K562 (cell line): ENCODE measurements around the gene EPB41L2. TPM values are rescaled to one million over a fixed set of nuclear protein-coding genes. Genes with fewer than 3 reads are reported as not detected.

Experiments
- ATAC-seq: fragments of 200-7000 bp; cut with Tn5 transposase; 3 replicates; pipeline ENCODE4 v1.9.1; 2020; ENCODE audit warnings: moderate library complexity
- BruUV-seq: library from RNA; stranded (reverse); fragments of 400-500 nt; replicated peaks from 2 replicates; lab custom pipeline; 2021; lab: Mats Ljungman, UMichigan
- CTCF ChIA-PET: fragments of 300-600 bp; formaldehyde crosslinking; extraction: SDS; loops from one replicate; lab custom pipeline; 2021; ENCODE audit warnings: low intra/inter-chr PET ratio; lab: Yijun Ruan, JAX
- POLR2A ChIA-PET: fragments of 300-600, 350-650 bp; sonication (Branson Sonifier 250); formaldehyde crosslinking; extraction: SDS; loops from one replicate; lab custom pipeline; 2021; ENCODE audit warnings: antibody characterized with exemption, inconsistent platforms; lab: Yijun Ruan, JAX
- DNase-seq, 4 experiments: peaks; one replicate each; pipeline versions ENCODE4 v3.0.0 to v3.0.0-alpha.2; 2011 to 2018; ENCODE audit warnings: low spot score in 3 of 4, mixed read lengths in 3 of 4; ENCODE audit errors: extremely low read depth in 1 of 4
- FAIRE-seq: peaks from 2 replicates; lab custom pipeline; 2011; peaks lifted over from hg19 to GRCh38; lab: Jason Lieb, UNC
- H2AFZ ChIP-seq: 2 replicates; pipeline ENCODE4 v1.6.0; 2011; ENCODE audit warnings: low read depth, low read length, control low read depth, inconsistent platforms
- H3K27ac ChIP-seq: fragments of 200-600 bp; 3 replicates; pipeline ENCODE4 v1.8.0; 2011; ENCODE audit warnings: low read depth, mild to moderate bottlenecking, control low read depth, inconsistent platforms, low read length, moderate library complexity, mixed read lengths; ENCODE audit errors: extremely low read depth
- H3K27me3 ChIP-seq, 2 experiments: fragments of 300-600 bp in 1 of 2; 2 replicates in 1 of 2; 3 replicates in 1 of 2; pipeline versions ENCODE4 v1.6.0 to v1.8.0; 2011; ENCODE audit warnings: inconsistent platforms in 2 of 2, low read length in 2 of 2, mild to moderate bottlenecking in 1 of 2, mixed read lengths in 1 of 2, moderate library complexity in 1 of 2; ENCODE audit not compliant: control insufficient read depth in 2 of 2, insufficient read depth in 2 of 2
- H3K36me3 ChIP-seq: fragments of 300-600 bp; 3 replicates; pipeline ENCODE4 v1.8.0; 2011; ENCODE audit warnings: mild to moderate bottlenecking, low read length, inconsistent platforms; ENCODE audit not compliant: control insufficient read depth, insufficient read depth
- H3K4me1 ChIP-seq, 2 experiments: fragments of 200-600 bp in 1 of 2; replicated peaks in 1 of 2; 2 replicates in 1 of 2; 3 replicates in 1 of 2; pipeline versions ENCODE4 v1.5.1 to v1.8.0; 2011; ENCODE audit warnings: inconsistent platforms in 2 of 2, low read length in 2 of 2, mild to moderate bottlenecking in 1 of 2, mixed read lengths in 1 of 2, moderate library complexity in 1 of 2; ENCODE audit not compliant: control insufficient read depth in 2 of 2, insufficient read depth in 2 of 2
- H3K4me2 ChIP-seq: 2 replicates; pipeline ENCODE4 v1.6.1; 2011; ENCODE audit warnings: low read length, control low read depth, inconsistent platforms, mixed read lengths; ENCODE audit not compliant: insufficient read depth
- H3K4me3 ChIP-seq: fragments of 200-600 bp; sonication (generic), shearing (Covaris generic); 2 replicates; pipeline ENCODE4 v1.5.1; 2016; ENCODE audit warnings: control low read depth, inconsistent platforms
- H3K79me2 ChIP-seq: fragments of 200-600 bp; 3 replicates; pipeline ENCODE4 v1.8.0; 2011; ENCODE audit warnings: low read length, inconsistent platforms; ENCODE audit not compliant: control insufficient read depth, insufficient read depth
- H3K9ac ChIP-seq, 2 experiments: 2 replicates each; pipeline versions ENCODE4 v1.6.0 to v1.6.1; 2011; ENCODE audit warnings: low read depth in 2 of 2, low read length in 2 of 2, control low read depth in 1 of 2, inconsistent platforms in 1 of 2, mild to moderate bottlenecking in 1 of 2, mixed read lengths in 1 of 2; ENCODE audit not compliant: insufficient read depth in 1 of 2
- H3K9me1 ChIP-seq: one replicate; pipeline ENCODE4 v1.6.0; 2011; ENCODE audit warnings: inconsistent platforms, mild to moderate bottlenecking, low read length, moderate library complexity; ENCODE audit not compliant: control insufficient read depth, insufficient read depth
- H3K9me3 ChIP-seq: replicated peaks from 2 replicates; pipeline ENCODE4 v1.5.1; 2011; ENCODE audit warnings: low read depth, low read length, inconsistent platforms; ENCODE audit not compliant: control insufficient read depth, insufficient read depth
- H4K20me1 ChIP-seq: replicated peaks from 2 replicates; pipeline ENCODE4 v1.6.1; 2011; ENCODE audit warnings: low read length, inconsistent platforms, mixed read lengths; ENCODE audit not compliant: control insufficient read depth, insufficient read depth
- CREM ChIP-seq: IDR thresholded peaks from 2 replicates; pipeline ENCODE4 v1.6.1; 2014; ENCODE audit warnings: antibody characterized with exemption, low read depth
- HDAC3 ChIP-seq: fragments of 450-650 bp; IDR thresholded peaks from 2 replicates; pipeline ENCODE4 v1.6.1; 2018; ENCODE audit warnings: borderline replicate concordance, mild to moderate bottlenecking, moderate library complexity; ENCODE audit not compliant: partially characterized antibody
- MTA2 ChIP-seq: fragments of 450-650 bp; IDR thresholded peaks from 2 replicates; pipeline ENCODE4 v1.6.1; 2016; ENCODE audit warnings: low read depth
- SETDB1 ChIP-seq: IDR thresholded peaks from one replicate; pipeline ENCODE4 v1.6.1; 2012; ENCODE audit warnings: low read length, control low read depth, inconsistent platforms
- SNIP1 ChIP-seq: fragments of 450-650 bp; IDR thresholded peaks from 2 replicates; pipeline ENCODE4 v1.7.1; 2017; ENCODE audit warnings: low read depth, mild to moderate bottlenecking
- SPI1 ChIP-seq: IDR thresholded peaks from 2 replicates; pipeline ENCODE4 v1.6.1; 2011; ENCODE audit warnings: low read depth, low read length, control low read depth, borderline replicate concordance
- WHSC1 ChIP-seq: IDR thresholded peaks from one replicate; pipeline ENCODE4 v1.6.1; 2012; ENCODE audit warnings: low read length, control low read depth, inconsistent platforms
- ZNF232 ChIP-seq: sonication (generic); formaldehyde crosslinking; IDR thresholded peaks from 2 replicates; pipeline ENCODE4 v1.8.0; 2022; ENCODE audit warnings: mild to moderate bottlenecking, missing genetic modification reagents
- ZNF76 ChIP-seq: fragments of 250-450 bp; sonication (Bioruptor Pico); IDR thresholded peaks from 2 replicates; pipeline ENCODE4 v1.4.0; 2020; ENCODE audit warnings: mild to moderate bottlenecking, moderate library complexity, borderline replicate concordance
- WGBS: fragments of 100-300 bp; shearing (Covaris generic); methylation state at CpG from one replicate; pipeline ENCODE4 v1.1.6; 2016; ENCODE audit warnings: low coverage, mixed read lengths; ENCODE audit not compliant: insufficient coverage; ENCODE audit errors: missing lambda C conversion rate; 5-methylcytosine and 5-hydroxymethylcytosine counted together
- in situ Hi-C: fragments of 300-500 bp; cut with MboI; formaldehyde crosslinking; loops from 4 replicates; pipeline ENCODE4 v1.15.0; 2018; ENCODE audit warnings: inconsistent platforms, mixed read lengths
- intact Hi-C: fragments of 100-400 bp; cut with micrococcal nuclease; formaldehyde crosslinking; loops from 2 replicates; pipeline ENCODE4 v1.14.2; 2022
- polyA plus RNA-seq, 8 experiments: library from polyadenylated mRNA; depleted of rRNA in 4 of 8; stranded (reverse) in 5 of 8; unstranded in 3 of 8; fragments of >200 nt; fragmentation: Nextera tagmentation in 2 of 8; fragmentation: Illumina TruSeq in 1 of 8; extraction: Ambion mirVana in 2 of 8; extraction: Trizol in 1 of 8; gene quantifications; 2 replicates each; pipeline versions ENCODE4 v1.2.1 to v1.2.3, GENCODE V29; 2011 to 2014; ENCODE audit warnings: inconsistent platforms in 1 of 8, missing spikeins in 1 of 8
- total RNA-seq, 7 experiments: library from RNA; depleted of rRNA in 6 of 7; stranded (reverse); fragments of >200 nt in 6 of 7; fragmentation: Illumina TruSeq in 2 of 7; extraction: Trizol in 2 of 7; gene quantifications; 2 replicates each; pipeline versions ENCODE4 v1.2.1 to v1.2.3, GENCODE V29; 2011 to 2021; ENCODE audit warnings: low replicate concordance in 1 of 7
- TF ChIP-seq, protein P1 (sequence below): fragments of 250-450 bp; sonication (Bioruptor Pico); IDR thresholded peaks from 2 replicates; pipeline ENCODE4 v1.8.0; 2022; ENCODE audit warnings: moderate library complexity, mild to moderate bottlenecking, inconsistent platforms
- TF ChIP-seq, protein P2 (sequence below): fragments of 250-450 bp; sonication (Bioruptor Pico); IDR thresholded peaks from 2 replicates; pipeline ENCODE4 v1.9.0; 2021; ENCODE audit warnings: mild to moderate bottlenecking, inconsistent platforms
- TF ChIP-seq, protein P3 (sequence below), 2 experiments: fragments of 450-650 bp; IDR thresholded peaks; 2 replicates each; pipeline ENCODE4 v1.6.1; 2016
- TF ChIP-seq, protein P4 (sequence below), 2 experiments: IDR thresholded peaks in 1 of 2; conservative IDR thresholded peaks in 1 of 2; 2 replicates each; pipeline ENCODE4 v1.6.1; 2016; ENCODE audit warnings: low read depth in 2 of 2, mild to moderate bottlenecking in 1 of 2, missing compliant biosample characterization in 1 of 2, missing genetic modification characterization in 1 of 2, moderate library complexity in 1 of 2
- TF ChIP-seq, protein P5 (sequence below): fragments of 250-450 bp; sonication (Bioruptor Pico); IDR thresholded peaks from 2 replicates; pipeline ENCODE4 v1.8.0; 2022; ENCODE audit warnings: inconsistent platforms, mild to moderate bottlenecking, moderate library complexity, borderline replicate concordance

The EPB41L2 gene
- total and polyA plus RNA-seq, 9 of the 15 experiments (the other 6 are each of a cell fraction or from before 2014, with no cell fraction given): 5.1 to 53.6 (median 25.0) TPM

DNA sequence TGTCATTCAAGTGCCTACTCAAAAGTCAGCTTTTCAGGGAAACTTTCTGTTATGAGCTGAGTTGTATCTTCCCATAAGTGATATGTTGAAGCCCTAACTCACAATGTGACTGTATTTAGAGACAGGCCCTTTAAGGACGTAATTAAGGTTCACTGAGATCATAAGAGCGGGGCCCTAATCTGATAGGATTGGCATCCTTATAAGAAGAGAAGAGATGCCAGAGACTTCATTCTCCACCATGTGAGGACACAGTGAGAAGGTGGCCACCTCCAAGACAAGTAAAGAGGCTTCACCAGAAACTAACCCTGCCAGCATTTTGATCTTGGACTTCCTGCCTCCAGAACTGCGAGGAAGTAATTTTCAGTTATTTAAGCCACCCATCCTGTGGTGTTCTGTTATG, 248.5 kb downstream of the EPB41L2 start:
- H3K4me1 ChIP-seq: no peaks in the 10 kb centered on the region
- H3K27ac ChIP-seq: no peak overlapping the region
- no peaks in the 10 kb centered on the region for H3K9me3 ChIP-seq
- no peak overlapping the region for H3K4me3 ChIP-seq
- in situ Hi-C loops: no loop called here
- ChIA-PET CTCF (no interaction called here), POLR2A (no interaction called here)
- H4K20me1 ChIP-seq: no peaks in the 10 kb centered on the region
- H3K79me2 ChIP-seq: no peaks in the 10 kb centered on the region
- H3K9me1 ChIP-seq: no peaks in the 10 kb centered on the region
- no peak overlapping the region for H2AFZ ChIP-seq
- no peaks in the 10 kb centered on the region for H3K27me3 ChIP-seq
- no peaks in the 10 kb centered on the region for H3K36me3 ChIP-seq
- H3K9ac ChIP-seq: no peak overlapping the region
- H3K4me2 ChIP-seq: no peak overlapping the region
- FAIRE-seq: no peak
- intact Hi-C loops: no loop called here
- no TSS peak for BruUV-seq
- 0% methylated on average over 3 of the region's 3 CpGs for WGBS
- ATAC-seq: no peak
- no peak for DNase-seq
- no peak for TF ChIP-seq SNIP1
- TF ChIP-seq, protein P1, sequence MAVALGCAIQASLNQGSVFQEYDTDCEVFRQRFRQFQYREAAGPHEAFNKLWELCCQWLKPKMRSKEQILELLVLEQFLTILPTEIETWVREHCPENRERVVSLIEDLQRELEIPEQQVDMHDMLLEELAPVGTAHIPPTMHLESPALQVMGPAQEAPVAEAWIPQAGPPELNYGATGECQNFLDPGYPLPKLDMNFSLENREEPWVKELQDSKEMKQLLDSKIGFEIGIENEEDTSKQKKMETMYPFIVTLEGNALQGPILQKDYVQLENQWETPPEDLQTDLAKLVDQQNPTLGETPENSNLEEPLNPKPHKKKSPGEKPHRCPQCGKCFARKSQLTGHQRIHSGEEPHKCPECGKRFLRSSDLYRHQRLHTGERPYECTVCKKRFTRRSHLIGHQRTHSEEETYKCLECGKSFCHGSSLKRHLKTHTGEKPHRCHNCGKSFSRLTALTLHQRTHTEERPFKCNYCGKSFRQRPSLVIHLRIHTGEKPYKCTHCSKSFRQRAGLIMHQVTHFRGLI (CRISPR knock-in tag): no peak
- TF ChIP-seq SETDB1: no peak
- no peak for TF ChIP-seq SPI1
- TF ChIP-seq, protein P2, sequence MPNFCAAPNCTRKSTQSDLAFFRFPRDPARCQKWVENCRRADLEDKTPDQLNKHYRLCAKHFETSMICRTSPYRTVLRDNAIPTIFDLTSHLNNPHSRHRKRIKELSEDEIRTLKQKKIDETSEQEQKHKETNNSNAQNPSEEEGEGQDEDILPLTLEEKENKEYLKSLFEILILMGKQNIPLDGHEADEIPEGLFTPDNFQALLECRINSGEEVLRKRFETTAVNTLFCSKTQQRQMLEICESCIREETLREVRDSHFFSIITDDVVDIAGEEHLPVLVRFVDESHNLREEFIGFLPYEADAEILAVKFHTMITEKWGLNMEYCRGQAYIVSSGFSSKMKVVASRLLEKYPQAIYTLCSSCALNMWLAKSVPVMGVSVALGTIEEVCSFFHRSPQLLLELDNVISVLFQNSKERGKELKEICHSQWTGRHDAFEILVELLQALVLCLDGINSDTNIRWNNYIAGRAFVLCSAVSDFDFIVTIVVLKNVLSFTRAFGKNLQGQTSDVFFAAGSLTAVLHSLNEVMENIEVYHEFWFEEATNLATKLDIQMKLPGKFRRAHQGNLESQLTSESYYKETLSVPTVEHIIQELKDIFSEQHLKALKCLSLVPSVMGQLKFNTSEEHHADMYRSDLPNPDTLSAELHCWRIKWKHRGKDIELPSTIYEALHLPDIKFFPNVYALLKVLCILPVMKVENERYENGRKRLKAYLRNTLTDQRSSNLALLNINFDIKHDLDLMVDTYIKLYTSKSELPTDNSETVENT (CRISPR knock-in tag): no peak
- TF ChIP-seq, protein P3, sequence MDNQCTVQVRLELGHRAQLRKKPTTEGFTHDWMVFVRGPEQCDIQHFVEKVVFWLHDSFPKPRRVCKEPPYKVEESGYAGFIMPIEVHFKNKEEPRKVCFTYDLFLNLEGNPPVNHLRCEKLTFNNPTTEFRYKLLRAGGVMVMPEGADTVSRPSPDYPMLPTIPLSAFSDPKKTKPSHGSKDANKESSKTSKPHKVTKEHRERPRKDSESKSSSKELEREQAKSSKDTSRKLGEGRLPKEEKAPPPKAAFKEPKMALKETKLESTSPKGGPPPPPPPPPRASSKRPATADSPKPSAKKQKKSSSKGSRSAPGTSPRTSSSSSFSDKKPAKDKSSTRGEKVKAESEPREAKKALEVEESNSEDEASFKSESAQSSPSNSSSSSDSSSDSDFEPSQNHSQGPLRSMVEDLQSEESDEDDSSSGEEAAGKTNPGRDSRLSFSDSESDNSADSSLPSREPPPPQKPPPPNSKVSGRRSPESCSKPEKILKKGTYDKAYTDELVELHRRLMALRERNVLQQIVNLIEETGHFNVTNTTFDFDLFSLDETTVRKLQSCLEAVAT (IDR thresholded peaks at IDR 0.05): no peak
- TF ChIP-seq ZNF232 (CRISPR knock-in tag): no peak
- TF ChIP-seq, protein P4, sequence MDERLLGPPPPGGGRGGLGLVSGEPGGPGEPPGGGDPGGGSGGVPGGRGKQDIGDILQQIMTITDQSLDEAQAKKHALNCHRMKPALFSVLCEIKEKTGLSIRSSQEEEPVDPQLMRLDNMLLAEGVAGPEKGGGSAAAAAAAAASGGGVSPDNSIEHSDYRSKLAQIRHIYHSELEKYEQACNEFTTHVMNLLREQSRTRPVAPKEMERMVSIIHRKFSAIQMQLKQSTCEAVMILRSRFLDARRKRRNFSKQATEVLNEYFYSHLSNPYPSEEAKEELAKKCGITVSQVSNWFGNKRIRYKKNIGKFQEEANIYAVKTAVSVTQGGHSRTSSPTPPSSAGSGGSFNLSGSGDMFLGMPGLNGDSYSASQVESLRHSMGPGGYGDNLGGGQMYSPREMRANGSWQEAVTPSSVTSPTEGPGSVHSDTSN (CRISPR knock-in tag; IDR thresholded peaks at IDR 0.05; ENCODE audit: low read depth): no peak
- TF ChIP-seq, protein P4 (tag; conservative IDR thresholded peaks at IDR 0.05; ENCODE audit: low read depth): no peak
- TF ChIP-seq WHSC1: no peak
- no peak for TF ChIP-seq ZNF76 (CRISPR knock-in tag)
- TF ChIP-seq, protein P5, sequence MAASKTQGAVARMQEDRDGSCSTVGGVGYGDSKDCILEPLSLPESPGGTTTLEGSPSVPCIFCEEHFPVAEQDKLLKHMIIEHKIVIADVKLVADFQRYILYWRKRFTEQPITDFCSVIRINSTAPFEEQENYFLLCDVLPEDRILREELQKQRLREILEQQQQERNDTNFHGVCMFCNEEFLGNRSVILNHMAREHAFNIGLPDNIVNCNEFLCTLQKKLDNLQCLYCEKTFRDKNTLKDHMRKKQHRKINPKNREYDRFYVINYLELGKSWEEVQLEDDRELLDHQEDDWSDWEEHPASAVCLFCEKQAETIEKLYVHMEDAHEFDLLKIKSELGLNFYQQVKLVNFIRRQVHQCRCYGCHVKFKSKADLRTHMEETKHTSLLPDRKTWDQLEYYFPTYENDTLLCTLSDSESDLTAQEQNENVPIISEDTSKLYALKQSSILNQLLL: no peak
- TF ChIP-seq CREM: no peak
- no peak for TF ChIP-seq HDAC3
- no peak for TF ChIP-seq MTA2
